Muscle of leg (tissue), 9 donors: Measurements from ENCODE around the gene SFSWAP. TPM values are rescaled to one million over a fixed set of nuclear protein-coding genes. Genes with fewer than 3 reads are reported as not detected.

Experiments used
- polyA plus RNA-seq, 8 donors: library from polyadenylated mRNA; unstranded; fragments of 120-200 nt; gene quantifications; one replicate each; pipeline versions ENCODE4 v1.2.1 to v1.2.3, GENCODE V29; 2013; ENCODE audit warnings: inconsistent platforms in 1 of 8, low replicate concordance in 1 of 8; ENCODE audit not compliant: insufficient read length in 8 of 8, insufficient read depth in 1 of 8
- total RNA-seq: library from RNA; stranded (reverse); fragments of 120-200 nt; gene quantifications from one replicate; pipeline ENCODE4 v1.2.4, GENCODE V29; 2013

The SFSWAP gene
- total and polyA plus RNA-seq, 9 donors = 24.6 to 33.6 (median 29.9) TPM

Other genes with a start within 250 kb of the SFSWAP start
- gene MMP17, start 117.3 kb downstream of the SFSWAP start, total RNA-seq = 4.0 TPM
- gene MMP17, start 117.3 kb downstream of the SFSWAP start, polyA plus RNA-seq = 10 to 100 TPM in 1 of 8 donors, 1 to 10 TPM in 7; 3.3 to 11.0 (median 5.9) TPM
- gene ULK1, start 183.5 kb downstream of the SFSWAP start, total RNA-seq = 5.1 TPM
- gene ULK1, start 183.5 kb downstream of the SFSWAP start, polyA plus RNA-seq = 10 to 100 TPM; 15.0 to 27.7 (median 22.4) TPM
- 6.5 TPM for gene PUS1, start 218.2 kb downstream of the SFSWAP start, total RNA-seq
- 10 to 100 TPM; 10.5 to 18.5 (median 13.3) TPM for gene PUS1, start 218.2 kb downstream of the SFSWAP start, polyA plus RNA-seq
- gene EP400, start 238.9 kb downstream of the SFSWAP start, total RNA-seq = 9.0 TPM
- 10 to 100 TPM; 17.3 to 30.5 (median 23.6) TPM for gene EP400, start 238.9 kb downstream of the SFSWAP start, polyA plus RNA-seq